GM12873 (cell line): ENCODE measurements around the gene AFAP1.

ENCODE experiments used
- CTCF ChIP-seq: IDR thresholded peaks from 2 replicates; pipeline ENCODE4 v1.5.1; 2012; ENCODE audit warnings: low read depth, mild to moderate bottlenecking, moderate library complexity, low read length, control low read depth; ENCODE audit not compliant: insufficient read depth; ENCODE audit errors: missing control alignments

AFAP1 gene

DNA sequence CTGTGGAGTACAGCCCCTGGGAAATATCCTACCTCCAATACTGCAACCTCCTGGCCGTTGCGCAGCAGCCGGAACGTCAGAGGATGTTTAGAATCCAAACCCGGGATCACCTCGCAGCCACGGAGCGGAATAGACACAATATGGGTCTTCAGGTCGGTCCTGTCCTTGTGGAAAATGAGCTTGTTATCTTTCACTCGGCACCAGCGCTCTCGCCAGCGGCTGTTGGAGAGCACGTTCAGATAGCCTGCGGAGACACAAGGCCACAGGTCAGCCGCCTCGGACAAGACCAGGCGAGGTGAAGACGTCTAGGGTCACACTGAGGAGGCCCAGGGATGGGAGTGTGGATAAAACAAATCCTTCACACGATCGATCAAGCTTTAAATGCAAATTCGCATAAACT lies 139.3 kb downstream of the AFAP1 start:
- TF ChIP-seq CTCF = no peak

DNA sequence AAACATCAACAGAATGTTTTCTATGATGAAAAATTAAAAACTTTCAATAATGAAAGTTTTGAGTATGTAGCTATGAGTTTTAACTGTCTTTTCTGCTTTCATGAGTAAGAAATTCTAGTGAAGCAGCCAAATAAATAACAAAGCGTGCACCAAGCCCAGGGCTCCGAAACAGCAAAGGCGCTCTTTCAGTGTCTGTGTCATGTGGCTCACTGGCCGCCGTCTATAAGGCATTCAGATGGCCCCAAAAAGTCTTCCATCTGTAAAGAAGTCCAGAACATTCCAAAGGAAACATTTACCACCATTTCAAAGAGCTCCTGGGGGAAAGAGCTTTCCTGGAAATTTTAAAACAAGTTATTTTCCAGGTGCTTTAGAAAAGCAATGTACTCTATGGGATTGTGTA lies 139.9 kb downstream of the AFAP1 start:
- no peak for TF ChIP-seq CTCF

DNA sequence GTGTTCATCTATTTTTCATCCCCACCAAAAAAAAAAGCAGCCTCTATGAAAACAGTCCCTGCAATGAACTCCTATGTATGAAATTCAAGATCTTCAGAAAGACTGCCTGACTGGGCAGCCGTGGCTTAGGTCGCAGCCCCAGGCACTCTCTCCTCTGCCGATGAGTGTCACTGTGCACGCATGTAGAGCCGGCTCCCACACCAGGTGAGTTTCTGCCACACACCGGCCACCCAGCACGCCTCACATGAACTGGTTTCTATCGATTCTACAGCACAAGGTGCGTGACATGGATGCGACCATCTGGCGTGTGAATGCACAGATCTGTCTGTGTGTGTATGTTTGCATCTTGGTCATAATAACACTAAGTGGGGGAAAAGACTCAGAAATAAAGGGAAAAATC lies 140.4 kb downstream of the AFAP1 start:
- TF ChIP-seq CTCF = no peak

DNA sequence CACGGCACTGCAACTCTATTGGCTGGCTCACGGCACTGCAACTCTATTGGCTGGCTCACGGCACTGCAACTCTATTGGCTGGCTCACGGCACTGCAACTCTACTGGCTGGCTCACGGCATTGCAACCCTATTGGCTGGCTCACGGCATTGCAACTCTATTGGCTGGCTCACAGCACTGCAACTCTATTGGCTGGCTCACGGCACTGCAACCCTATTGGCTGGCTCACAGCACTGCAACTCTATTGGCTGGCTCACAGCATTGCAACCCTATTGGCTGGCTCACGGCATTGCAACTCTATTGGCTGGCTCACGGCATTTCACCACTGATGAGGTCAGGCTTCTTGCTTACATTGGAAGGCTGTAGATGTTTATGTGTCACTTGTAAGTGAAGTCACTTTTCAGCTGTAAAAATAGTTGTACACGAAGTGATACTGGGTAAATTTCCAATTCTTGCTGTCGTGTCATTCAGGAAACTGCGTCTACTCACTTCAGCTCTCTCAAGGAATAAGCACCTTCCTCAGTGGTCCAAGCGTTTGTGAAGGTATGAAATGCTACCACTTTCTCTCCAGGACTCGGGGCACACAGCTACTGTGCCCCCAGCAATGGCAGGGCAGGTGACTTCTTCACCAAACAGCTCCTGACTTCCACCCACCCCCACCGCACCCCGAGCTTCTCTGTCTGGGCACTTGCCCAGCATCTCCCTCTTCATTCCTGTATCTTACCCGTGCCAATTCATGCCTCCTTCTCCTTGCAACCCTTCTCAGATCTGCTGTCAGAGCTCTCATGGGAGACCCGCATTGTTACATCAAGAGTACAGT lies 141.3 kb downstream of the AFAP1 start:
- no peak for TF ChIP-seq CTCF

- TF ChIP-seq CTCF = no peak
These were observed 142.3 kb downstream of the AFAP1 start for GRCh38 chr4:7797330-7797729.

DNA sequence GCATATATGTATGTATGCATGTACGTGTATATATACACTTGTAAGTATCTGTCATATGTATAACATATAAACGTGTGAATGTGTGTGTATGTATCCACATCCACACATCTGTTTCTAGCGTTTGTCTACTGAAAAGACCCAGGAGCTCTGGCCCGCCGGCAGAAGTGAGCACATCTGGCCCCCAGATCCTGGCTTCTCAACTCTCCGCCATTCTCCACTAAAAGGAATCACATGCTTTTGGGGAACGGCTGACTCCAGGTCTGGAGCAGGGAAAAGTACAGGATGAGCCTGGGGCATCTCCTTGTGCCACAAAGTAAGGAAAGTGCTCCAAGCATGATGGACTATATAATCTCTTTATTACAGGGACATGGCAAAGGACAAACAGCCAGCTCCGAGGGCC lies 143.7 kb downstream of the AFAP1 start:
- no peak for TF ChIP-seq CTCF

DNA sequence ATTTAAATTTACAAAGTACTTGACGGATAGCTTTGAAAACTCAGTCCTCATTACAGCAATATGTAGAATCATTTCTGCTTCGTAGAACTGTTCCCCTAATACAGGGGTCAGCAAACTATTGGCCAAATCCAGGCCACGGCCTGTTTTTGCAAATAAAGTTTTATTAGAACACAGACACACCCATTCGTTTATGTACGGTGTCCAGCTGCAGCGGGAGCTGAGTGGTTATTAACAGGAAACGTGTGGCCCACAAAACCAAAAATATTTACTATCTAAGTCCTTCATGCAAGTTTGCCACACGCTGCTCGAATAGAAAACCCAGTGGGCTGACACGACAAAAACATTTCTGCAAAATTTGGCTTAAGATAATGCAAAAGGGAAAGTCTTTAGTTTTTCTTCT lies 146.5 kb downstream of the AFAP1 start:
- TF ChIP-seq CTCF = no peak
